H9 (cell line): ENCODE results near the gene CFAP90. TPM values are rescaled to one million over a fixed set of nuclear protein-coding genes. Genes with fewer than 3 reads are reported as not detected.
A peak's percentile ranks its signal among the peaks of the same experiment; 100 is the strongest.

Source experiments
- DNase-seq: peaks from one replicate; pipeline ENCODE4 v3.0.0-alpha.2; 2017
- H2AFZ ChIP-seq: one replicate; pipeline ENCODE4 v1.6.1; 2013; ENCODE audit warnings: mild to moderate bottlenecking, low read length, control low read depth, moderate library complexity
- H2AK5ac ChIP-seq: 2 replicates; pipeline ENCODE4 v1.6.1; 2013; ENCODE audit warnings: low read length, control low read depth, mixed read lengths; ENCODE audit not compliant: insufficient read length
- H2BK120ac ChIP-seq: one replicate; pipeline ENCODE4 v1.6.1; 2013; ENCODE audit warnings: low read depth, mild to moderate bottlenecking, low read length, control low read depth, inconsistent platforms; ENCODE audit not compliant: poor library complexity, severe bottlenecking
- H2BK12ac ChIP-seq: 2 replicates; pipeline ENCODE4 v1.6.1; 2013; ENCODE audit warnings: low read length, control low read depth, mixed read lengths, low read depth; ENCODE audit not compliant: insufficient read length
- H2BK15ac ChIP-seq: 2 replicates; pipeline ENCODE4 v1.6.1; 2013; ENCODE audit warnings: low read depth, low read length, control low read depth
- H2BK20ac ChIP-seq: one replicate; pipeline ENCODE4 v1.6.1; 2013; ENCODE audit warnings: low read depth, mild to moderate bottlenecking, low read length, control low read depth, inconsistent platforms; ENCODE audit not compliant: poor library complexity, severe bottlenecking
- H2BK5ac ChIP-seq: 2 replicates; pipeline ENCODE4 v1.6.1; 2013; ENCODE audit warnings: low read length, control low read depth, mixed read lengths; ENCODE audit not compliant: insufficient read length
- H3K14ac ChIP-seq: 2 replicates; pipeline ENCODE4 v1.6.1; 2013; ENCODE audit warnings: low read length, control low read depth; ENCODE audit not compliant: insufficient read depth
- H3K18ac ChIP-seq: 2 replicates; pipeline ENCODE4 v1.6.1; 2013; ENCODE audit warnings: low read depth, mild to moderate bottlenecking, mixed read lengths, low read length, control low read depth; ENCODE audit not compliant: insufficient read length
- H3K23ac ChIP-seq: 2 replicates; pipeline ENCODE4 v1.6.1; 2013; ENCODE audit warnings: low read length, control low read depth, mixed read lengths, low read depth; ENCODE audit not compliant: insufficient read length
- H3K23me2 ChIP-seq: 2 replicates; pipeline ENCODE4 v1.6.1; 2013; ENCODE audit warnings: low read depth, mild to moderate bottlenecking, mixed read lengths, low read length, control low read depth; ENCODE audit not compliant: insufficient read length, poor library complexity, severe bottlenecking
- H3K27ac ChIP-seq: 2 replicates; pipeline ENCODE4 v1.5.1; 2013; ENCODE audit warnings: low read length, control low read depth, mixed read lengths, low read depth; ENCODE audit not compliant: insufficient read length
- H3K27me3 ChIP-seq: 2 replicates; pipeline ENCODE4 v1.6.1; 2013; ENCODE audit warnings: low read length, control low read depth, inconsistent platforms; ENCODE audit not compliant: insufficient read depth
- H3K4ac ChIP-seq: 2 replicates; pipeline ENCODE4 v1.6.1; 2013; ENCODE audit warnings: low read depth, mild to moderate bottlenecking, control low read depth, inconsistent platforms, low read length, moderate library complexity
- H3K4me1 ChIP-seq: 2 replicates; pipeline ENCODE4 v1.6.1; 2013; ENCODE audit warnings: low read length, control low read depth, inconsistent platforms; ENCODE audit not compliant: insufficient read depth
- H3K4me2 ChIP-seq: 2 replicates; pipeline ENCODE4 v1.6.1; 2013; ENCODE audit warnings: low read length, control low read depth, mixed read lengths; ENCODE audit not compliant: insufficient read length, insufficient read depth
- H3K56ac ChIP-seq: 2 replicates; pipeline ENCODE4 v1.6.1; 2013; ENCODE audit warnings: low read depth, mild to moderate bottlenecking, mixed read lengths, low read length, control low read depth; ENCODE audit not compliant: insufficient read length
- H3K79me1 ChIP-seq: 2 replicates; pipeline ENCODE4 v1.6.1; 2013; ENCODE audit warnings: low read depth, mild to moderate bottlenecking, moderate library complexity, low read length, control low read depth, inconsistent platforms; ENCODE audit not compliant: insufficient read depth, poor library complexity, severe bottlenecking
- H3K79me2 ChIP-seq: 2 replicates; pipeline ENCODE4 v1.6.1; 2013; ENCODE audit warnings: low read length, control low read depth, inconsistent platforms; ENCODE audit not compliant: insufficient read depth
- H3K9ac ChIP-seq: 2 replicates; pipeline ENCODE4 v1.6.1; 2013; ENCODE audit warnings: low read length, control low read depth, mixed read lengths; ENCODE audit not compliant: insufficient read length; ENCODE audit errors: extremely low read depth
- H3K9me3 ChIP-seq: one replicate; pipeline ENCODE4 v1.6.1; 2013; ENCODE audit warnings: low read depth, low read length, inconsistent platforms; ENCODE audit not compliant: control insufficient read depth
- H3T11ph ChIP-seq: one replicate; pipeline ENCODE4 v1.6.1; 2013; ENCODE audit warnings: mild to moderate bottlenecking, low read length, control low read depth, inconsistent platforms
- H4K20me1 ChIP-seq: one replicate; pipeline ENCODE4 v1.6.1; 2013; ENCODE audit not compliant: control insufficient read depth, insufficient read length, insufficient read depth
- H4K5ac ChIP-seq: 2 replicates; pipeline ENCODE4 v1.6.1; 2013; ENCODE audit warnings: low read depth, mild to moderate bottlenecking, mixed read lengths, low read length, control low read depth; ENCODE audit not compliant: insufficient read length
- H4K8ac ChIP-seq: replicated peaks from 2 replicates; pipeline ENCODE4 v1.6.1; 2013; ENCODE audit warnings: low read length, control low read depth, mixed read lengths, low read depth; ENCODE audit not compliant: insufficient read length
- H4K91ac ChIP-seq: 2 replicates; pipeline ENCODE4 v1.6.1; 2013; ENCODE audit warnings: low read depth, mild to moderate bottlenecking, moderate library complexity, mixed read lengths, low read length, control low read depth; ENCODE audit not compliant: insufficient read length
- H3K27ac Mint-ChIP-seq, 3 experiments: 2 replicates in 2 of 3; 3 replicates in 1 of 3; pipeline ENCODE4 v1.8.0; 2020 to 2021; ENCODE audit warnings: mixed read lengths in 3 of 3, mild to moderate bottlenecking in 1 of 3, moderate library complexity in 1 of 3
- H3K27me3 Mint-ChIP-seq: 2 replicates; pipeline ENCODE4 v1.8.0; 2021; ENCODE audit warnings: low read depth, mild to moderate bottlenecking, moderate library complexity, mixed read lengths
- H3K36me3 Mint-ChIP-seq, 3 experiments: 2 replicates in 2 of 3; 3 replicates in 1 of 3; pipeline ENCODE4 v1.8.0; 2020 to 2021; ENCODE audit warnings: low read depth in 3 of 3, mixed read lengths in 3 of 3; ENCODE audit not compliant: insufficient read depth in 1 of 3
- H3K4me1 Mint-ChIP-seq, 2 experiments: 2 replicates each; pipeline ENCODE4 v1.8.0; 2020; ENCODE audit warnings: mixed read lengths in 2 of 2
- H3K4me3 Mint-ChIP-seq, 2 experiments: 2 replicates in 1 of 2; 3 replicates in 1 of 2; pipeline ENCODE4 v1.8.0; 2020 to 2021; ENCODE audit warnings: mild to moderate bottlenecking in 2 of 2, mixed read lengths in 2 of 2, moderate library complexity in 1 of 2
- H3K9me3 Mint-ChIP-seq, 2 experiments: 2 replicates in 1 of 2; 3 replicates in 1 of 2; pipeline ENCODE4 v1.8.0; 2020; ENCODE audit warnings: mild to moderate bottlenecking in 2 of 2, mixed read lengths in 2 of 2, moderate library complexity in 1 of 2
- CTCF ChIP-seq: fragments of 200-600 bp; sonication (generic); conservative IDR thresholded peaks from 3 replicates; pipeline ENCODE4 v1.8.0; 2021; ENCODE audit warnings: antibody characterized with exemption, mild to moderate bottlenecking
- WGBS: extraction: QIAGEN DNeasy Blood & Tissue Kit; methylation state at CpG from one replicate; pipeline ENCODE4 v1.1.7; 2013; ENCODE audit warnings: missing lambda C conversion rate, low lambda C conversion rate, mixed read lengths; ENCODE audit not compliant: insufficient read length; ENCODE audit errors: extremely low coverage; 5-methylcytosine and 5-hydroxymethylcytosine counted together
- total RNA-seq: library from RNA; stranded (reverse); gene quantifications from 2 replicates; pipeline ENCODE4 v1.2.1, GENCODE V29; 2021

CFAP90 gene
- total RNA-seq, 1 experiment from 2014 or later, result 0.44 TPM

GRCh38 chr5:7857926-7858632 lies 7.1 kb upstream of the CFAP90 start:
- H3K23me2 ChIP-seq, result no peaks in the 10 kb centered on the region
- H3K4me1 ChIP-seq, result no peaks in the 10 kb centered on the region
- peaks cover 6 to 35% (median 24%) of the 10 kb centered on the region in 3 experiments for H3K36me3 Mint-ChIP-seq
- H3K9ac ChIP-seq, result no peak overlapping the region
- H3K4me1 Mint-ChIP-seq, result peaks cover 2 to 3% of the 10 kb centered on the region in 2 experiments; a peak in 3 of 4 replicates
- no peak overlapping the region for H2BK12ac ChIP-seq
- peak overlapping the region in 1 of 3 experiments; percentile 58; a peak in 1 of 7 replicates for H3K27ac Mint-ChIP-seq
- no peak overlapping the region for H3K4ac ChIP-seq
- H2BK5ac ChIP-seq, result no peak overlapping the region
- peaks cover 2% of the 10 kb centered on the region; the same call in 1 of the 2 replicates for H3K27me3 Mint-ChIP-seq
- no peak overlapping the region for H3K18ac ChIP-seq
- WGBS, result no CpG with 5 or more reads among the region's 9 CpGs
- H3K4me3 Mint-ChIP-seq, result no peak overlapping the region
- H3K27me3 ChIP-seq, result no peaks in the 10 kb centered on the region
- H3K56ac ChIP-seq, result no peak overlapping the region
- no peak overlapping the region for H2BK20ac ChIP-seq
- H4K20me1 ChIP-seq, result no peaks in the 10 kb centered on the region
- no peak overlapping the region for H2AFZ ChIP-seq
- no peak for TF ChIP-seq CTCF
- no peak overlapping the region for H2AK5ac ChIP-seq
- H2BK120ac ChIP-seq, result no peak overlapping the region
- H3K14ac ChIP-seq, result no peak overlapping the region
- no peak for DNase-seq
- no peaks in the 10 kb centered on the region for H3K79me1 ChIP-seq
- no peak overlapping the region for H3K23ac ChIP-seq
- H3K9me3 ChIP-seq, result no peaks in the 10 kb centered on the region
- peaks cover 0 to 5% of the 10 kb centered on the region in 2 experiments; a peak in 3 of 5 replicates for H3K9me3 Mint-ChIP-seq
- no peak overlapping the region for H3T11ph ChIP-seq
- H4K5ac ChIP-seq, result no peak overlapping the region
- H2BK15ac ChIP-seq, result no peak overlapping the region
- no peaks in the 10 kb centered on the region for H3K79me2 ChIP-seq
- no peak overlapping the region for H3K4me2 ChIP-seq
- H4K8ac ChIP-seq, result no peak overlapping the region
- H3K27ac ChIP-seq, result no peak overlapping the region
- H4K91ac ChIP-seq, result no peak overlapping the region
